Stomach smooth muscle (tissue), 2 donors: ENCODE results near the gene SSH3.

Source experiments
- H3K27ac ChIP-seq: one replicate; pipeline ENCODE4 v1.7.0; 2013; ENCODE audit warnings: mild to moderate bottlenecking, low read length, inconsistent platforms
- H3K27me3 ChIP-seq, 2 donors: one replicate each; pipeline ENCODE4 v1.7.0; 2013; ENCODE audit warnings: low read length in 2 of 2; ENCODE audit not compliant: insufficient read depth in 2 of 2, control insufficient read depth in 1 of 2
- H3K36me3 ChIP-seq, 2 donors: one replicate each; pipeline ENCODE4 v1.7.0; 2013; ENCODE audit warnings: low read length in 2 of 2; ENCODE audit not compliant: control insufficient read depth in 2 of 2, insufficient read depth in 2 of 2
- H3K4me1 ChIP-seq: one replicate; pipeline ENCODE4 v1.7.0; 2013; ENCODE audit warnings: low read length; ENCODE audit not compliant: control insufficient read depth, insufficient read depth
- H3K4me3 ChIP-seq, 2 donors: one replicate each; pipeline ENCODE4 v1.7.0; 2013; ENCODE audit warnings: low read length in 2 of 2
- H3K9ac ChIP-seq, 2 donors: one replicate each; pipeline ENCODE4 v1.7.0; 2013; ENCODE audit warnings: low read length in 2 of 2, mild to moderate bottlenecking in 1 of 2
- H3K9me3 ChIP-seq, 2 donors: one replicate each; pipeline ENCODE4 v1.7.0; 2013; ENCODE audit warnings: low read length in 2 of 2; ENCODE audit not compliant: control insufficient read depth in 2 of 2
- donor health status: healthy.
- donor health status: Pancreatic carcinoma.

The SSH3 gene

GRCh38 chr11:67289226-67289650, 14.1 kb upstream of the SSH3 start, which contains the start of gene ANKRD13D:
Gene ANKRD13D (plus strand): TSS chr11:67289303. CDS start chr11:67289461, 158 bp downstream.
- peaks cover 11 to 21% of the 10 kb centered on the region in 2 donors for H3K36me3 ChIP-seq
- peaks cover 39% of the 10 kb centered on the region for H3K4me1 ChIP-seq

DNA sequence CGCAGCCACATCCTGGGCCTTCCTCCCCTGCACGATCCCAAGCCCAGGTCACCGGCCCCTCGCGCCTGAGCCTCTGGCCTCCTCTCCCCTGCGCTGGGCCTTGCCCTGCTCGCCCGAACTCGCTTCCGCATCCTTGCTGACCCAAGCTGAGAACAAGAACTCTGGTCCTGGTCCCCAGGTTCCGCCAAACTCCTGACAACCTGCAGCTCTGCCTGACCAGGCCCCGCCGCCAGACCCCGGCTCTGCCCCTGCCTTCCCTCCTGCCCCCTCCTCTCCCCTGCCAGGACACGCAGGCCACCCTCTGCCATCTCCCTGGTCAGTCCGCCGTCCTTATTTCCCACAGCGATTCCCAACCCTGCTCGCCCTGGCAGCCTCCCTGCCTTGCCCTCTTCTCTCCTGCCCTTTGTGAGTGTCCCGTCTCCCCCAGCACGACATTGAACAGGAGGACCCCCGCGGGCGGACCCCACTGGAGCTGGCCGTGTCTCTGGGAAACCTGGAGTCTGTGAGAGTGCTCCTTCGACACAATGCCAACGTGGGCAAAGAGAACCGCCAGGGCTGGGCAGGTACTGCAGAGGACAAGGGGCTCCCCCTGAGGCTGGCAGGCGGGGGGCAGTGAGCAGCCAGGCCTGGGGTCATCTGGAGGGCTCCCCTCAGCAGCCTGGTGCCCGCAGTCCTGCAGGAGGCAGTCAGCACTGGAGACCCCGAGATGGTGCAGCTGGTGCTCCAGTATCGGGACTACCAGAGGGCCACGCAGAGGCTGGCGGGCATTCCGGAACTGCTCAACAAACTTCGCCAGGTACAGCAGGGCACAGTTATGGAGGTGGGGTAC, 13.5 kb upstream of the SSH3 start:
- H3K9ac ChIP-seq, result peak overlapping the region; percentile 74
- peak overlapping the region; percentile 75 for H3K27ac ChIP-seq
- no peaks in the 10 kb centered on the region for H3K9me3 ChIP-seq
- H3K4me3 ChIP-seq, result peak overlapping the region; percentile 68 to 84
- peaks cover 39% of the 10 kb centered on the region for H3K4me1 ChIP-seq
- H3K36me3 ChIP-seq, result peaks cover 9 to 17% of the 10 kb centered on the region in 2 donors
- no peaks in the 10 kb centered on the region for H3K27me3 ChIP-seq

More at GRCh38 chr11:67289226-67289650, 14.1 kb upstream of the SSH3 start, which contains the start of gene ANKRD13D:
- peak within 1 kb of the TSS; percentile 71 to 84 for H3K4me3 ChIP-seq
- peak within 1 kb of the TSS; percentile 88 to 94 for H3K9ac ChIP-seq
- H3K9me3 ChIP-seq, result no peaks in the 10 kb centered on the region
- peak within 1 kb of the TSS; percentile 98 for H3K27ac ChIP-seq
- H3K27me3 ChIP-seq, result no peaks in the 10 kb centered on the region

DNA sequence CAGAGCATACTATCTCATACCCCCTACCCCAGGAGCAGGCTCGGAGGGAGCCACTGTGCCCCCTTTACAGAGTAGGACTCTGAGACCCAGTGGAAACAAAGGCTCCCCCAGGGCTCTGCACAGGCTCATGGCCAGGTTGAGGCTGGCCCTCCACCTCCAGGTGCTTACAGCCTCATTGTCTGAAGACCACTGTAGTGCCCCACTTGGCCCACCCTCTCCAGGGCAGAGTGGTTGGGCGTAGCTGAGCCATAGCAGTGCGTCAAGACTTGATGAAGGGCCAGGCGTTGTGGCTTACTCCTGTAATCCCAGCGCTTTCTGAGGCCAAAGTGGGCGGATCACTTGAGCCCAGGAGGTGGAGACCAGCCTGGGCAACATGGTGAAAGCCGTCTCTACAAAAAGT, 12.5 kb upstream of the SSH3 start:
- H3K27ac ChIP-seq, result peak overlapping the region; percentile 75
- H3K4me3 ChIP-seq, result peak overlapping the region in 1 of 2 donors; percentile 84
- peaks cover 0 to under 1% of the 10 kb centered on the region in 2 donors for H3K9me3 ChIP-seq
- peaks cover 39% of the 10 kb centered on the region for H3K4me1 ChIP-seq
- H3K27me3 ChIP-seq, result no peaks in the 10 kb centered on the region
- H3K9ac ChIP-seq, result peak overlapping the region; percentile 13 to 27
- peaks cover 8 to 11% of the 10 kb centered on the region in 2 donors for H3K36me3 ChIP-seq

DNA sequence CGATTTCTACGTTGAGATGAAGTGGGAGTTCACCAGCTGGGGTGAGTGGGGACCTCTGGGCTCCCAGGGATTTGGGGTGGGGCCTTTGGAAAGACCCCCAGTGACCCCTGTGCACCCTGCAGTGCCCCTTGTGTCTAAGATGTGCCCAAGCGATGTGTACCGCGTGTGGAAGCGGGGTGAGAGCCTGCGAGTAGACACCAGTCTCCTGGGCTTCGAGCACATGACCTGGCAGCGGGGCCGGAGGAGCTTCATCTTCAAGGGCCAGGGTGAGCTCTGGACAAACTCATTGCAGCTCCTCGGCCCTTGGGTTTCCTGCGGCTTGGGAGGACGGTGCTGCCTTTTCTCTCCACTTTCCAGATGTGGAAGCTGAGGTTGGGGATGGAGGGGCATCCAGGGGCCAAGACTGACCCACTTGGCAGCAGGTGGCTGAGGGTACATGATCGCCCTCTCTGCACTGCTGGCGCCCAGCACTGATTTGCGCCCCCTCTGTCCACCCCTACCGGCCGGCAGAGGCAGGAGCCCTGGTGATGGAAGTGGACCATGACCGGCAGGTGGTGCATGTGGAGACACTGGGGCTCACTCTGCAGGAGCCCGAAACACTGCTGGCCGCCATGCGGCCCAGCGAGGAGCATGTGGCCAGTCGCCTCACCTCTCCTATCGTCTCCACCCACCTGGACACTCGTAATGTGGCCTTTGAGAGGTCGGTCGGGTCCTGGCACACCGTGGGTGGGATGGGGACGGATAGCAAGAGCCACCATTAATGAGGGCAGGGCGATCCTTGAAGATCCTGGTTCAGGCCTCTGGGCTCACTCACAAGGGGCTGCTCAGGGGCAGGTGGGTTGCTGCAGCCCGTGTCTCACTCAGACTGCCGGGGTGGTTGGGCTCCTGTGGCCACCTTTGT, 11.6 kb upstream of the SSH3 start:
- Histone ChIP-seq H3K27ac (no peak overlapping the region), H3K4me1 (peaks cover 34% of the 10 kb centered on the region), H3K9ac (no peak overlapping the region), H3K9me3 (peaks cover 0 to 6% of the 10 kb centered on the region in 2 donors), H3K27me3 (no peaks in the 10 kb centered on the region), H3K4me3 (no peak overlapping the region), H3K36me3 (peaks cover 9 to 10% of the 10 kb centered on the region in 2 donors)

- Histone ChIP-seq H3K4me1 (peaks cover 24% of the 10 kb centered on the region), H3K36me3 (peaks cover 9 to 10% of the 10 kb centered on the region in 2 donors), H3K4me3 (no peak overlapping the region), H3K9me3 (peaks cover 0 to 6% of the 10 kb centered on the region in 2 donors), H3K9ac (no peak overlapping the region), H3K27ac (no peak overlapping the region), H3K27me3 (no peaks in the 10 kb centered on the region)
Measured at GRCh38 chr11:67292671-67293070, 10.7 kb upstream of the SSH3 start.

DNA sequence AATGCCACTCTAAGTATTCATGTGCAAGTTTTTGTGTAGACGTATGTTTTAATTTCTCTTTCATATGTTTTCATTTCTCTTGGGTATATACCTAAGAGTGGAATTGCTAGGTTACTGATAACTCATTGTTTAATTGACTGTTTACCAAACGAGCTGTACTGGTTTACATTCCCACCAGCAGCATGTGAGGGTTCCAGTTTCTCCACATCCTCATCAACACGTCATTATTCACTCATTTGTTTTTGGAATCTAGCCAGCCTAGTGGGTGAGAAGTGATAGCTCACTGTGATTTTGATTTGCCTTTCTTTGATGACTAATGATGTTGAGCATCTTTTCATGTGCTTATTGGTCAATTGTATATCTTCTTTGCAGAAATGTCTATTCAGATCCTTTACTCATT, 10.2 kb upstream of the SSH3 start:
- no peaks in the 10 kb centered on the region for H3K27me3 ChIP-seq
- peaks cover 20% of the 10 kb centered on the region for H3K4me1 ChIP-seq
- H3K9me3 ChIP-seq, result peaks cover 0 to 6% of the 10 kb centered on the region in 2 donors
- peaks cover 9 to 10% of the 10 kb centered on the region in 2 donors for H3K36me3 ChIP-seq
- no peak overlapping the region for H3K27ac ChIP-seq
- no peak overlapping the region for H3K9ac ChIP-seq
- no peak overlapping the region for H3K4me3 ChIP-seq

DNA sequence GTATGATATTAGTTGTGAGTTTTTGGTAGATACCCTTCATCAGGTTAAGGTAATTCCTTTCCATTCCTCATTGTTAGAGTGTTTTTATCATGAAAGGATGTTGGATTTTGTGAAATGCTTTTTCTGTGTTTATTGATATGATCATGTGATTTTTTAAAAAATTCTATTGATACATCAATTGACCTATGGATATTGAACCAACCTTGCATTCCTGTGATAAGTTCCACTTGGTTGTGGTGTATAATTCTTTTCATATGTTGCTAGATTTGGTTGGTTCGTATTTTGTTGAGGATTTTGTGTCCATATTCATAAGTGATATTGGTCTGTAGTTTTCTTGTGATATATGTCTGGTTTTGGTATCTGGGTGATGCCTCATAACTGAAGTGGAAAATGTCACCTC, 7.5 kb upstream of the SSH3 start:
- Histone ChIP-seq H3K4me1 (peaks cover 2% of the 10 kb centered on the region), H3K4me3 (no peak overlapping the region), H3K36me3 (peaks cover 22 to 32% of the 10 kb centered on the region in 2 donors), H3K9me3 (peaks cover 0 to 6% of the 10 kb centered on the region in 2 donors), H3K27ac (no peak overlapping the region), H3K9ac (no peak overlapping the region), H3K27me3 (no peaks in the 10 kb centered on the region)

DNA sequence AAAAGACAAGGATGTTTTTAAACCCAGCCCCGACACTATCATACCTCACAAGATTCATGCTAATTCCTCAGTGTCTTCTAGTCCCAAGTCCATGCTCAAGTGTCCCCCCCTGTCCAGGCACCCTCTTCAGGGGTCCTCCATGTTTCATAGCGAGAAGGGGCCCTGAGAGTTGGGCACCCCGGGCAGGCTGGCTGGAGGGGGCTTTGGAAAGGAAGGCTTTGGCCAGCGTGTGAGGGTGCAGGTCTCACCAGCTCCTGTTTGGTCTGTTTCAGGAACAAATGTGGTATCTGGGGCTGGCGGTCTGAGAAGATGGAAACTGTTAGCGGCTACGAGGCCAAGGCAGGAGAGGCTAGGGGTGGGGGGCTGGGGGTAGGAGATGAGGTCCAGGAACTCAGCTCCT, 4.5 kb upstream of the SSH3 start:
- Histone ChIP-seq H3K4me3 (no peak overlapping the region), H3K4me1 (peaks cover 17% of the 10 kb centered on the region), H3K27ac (no peak overlapping the region), H3K36me3 (peaks cover 23 to 28% of the 10 kb centered on the region in 2 donors), H3K9me3 (peaks cover 0 to 6% of the 10 kb centered on the region in 2 donors), H3K9ac (no peak overlapping the region), H3K27me3 (no peaks in the 10 kb centered on the region)

GRCh38 chr11:67299471-67300191, 3.7 kb upstream of the SSH3 start:
- Histone ChIP-seq H3K9me3 (peaks cover 0 to 6% of the 10 kb centered on the region in 2 donors), H3K36me3 (peaks cover 23 to 28% of the 10 kb centered on the region in 2 donors), H3K27me3 (no peaks in the 10 kb centered on the region), H3K9ac (no peak overlapping the region), H3K4me1 (peaks cover 26% of the 10 kb centered on the region), H3K27ac (no peak overlapping the region), H3K4me3 (no peak overlapping the region)

- H3K36me3 ChIP-seq, result peaks cover 23 to 28% of the 10 kb centered on the region in 2 donors
- no peak overlapping the region for H3K9ac ChIP-seq
- H3K9me3 ChIP-seq, result peaks cover 0 to 6% of the 10 kb centered on the region in 2 donors
- H3K27me3 ChIP-seq, result no peaks in the 10 kb centered on the region
- no peak overlapping the region for H3K4me3 ChIP-seq
- H3K27ac ChIP-seq, result no peak overlapping the region
- H3K4me1 ChIP-seq, result peaks cover 28% of the 10 kb centered on the region
Measured at GRCh38 chr11:67300256-67300755, 3.0 kb upstream of the SSH3 start.
